GM12873 (cell line): ENCODE measurements around the gene BHLHE40.

ENCODE experiments used
- TF ChIP-seq, protein P1 (sequence below): IDR thresholded peaks from 2 replicates; pipeline ENCODE4 v1.5.1; 2012; ENCODE audit warnings: low read depth, mild to moderate bottlenecking, moderate library complexity, low read length, control low read depth; ENCODE audit not compliant: insufficient read depth; ENCODE audit errors: missing control alignments

The BHLHE40 gene

DNA sequence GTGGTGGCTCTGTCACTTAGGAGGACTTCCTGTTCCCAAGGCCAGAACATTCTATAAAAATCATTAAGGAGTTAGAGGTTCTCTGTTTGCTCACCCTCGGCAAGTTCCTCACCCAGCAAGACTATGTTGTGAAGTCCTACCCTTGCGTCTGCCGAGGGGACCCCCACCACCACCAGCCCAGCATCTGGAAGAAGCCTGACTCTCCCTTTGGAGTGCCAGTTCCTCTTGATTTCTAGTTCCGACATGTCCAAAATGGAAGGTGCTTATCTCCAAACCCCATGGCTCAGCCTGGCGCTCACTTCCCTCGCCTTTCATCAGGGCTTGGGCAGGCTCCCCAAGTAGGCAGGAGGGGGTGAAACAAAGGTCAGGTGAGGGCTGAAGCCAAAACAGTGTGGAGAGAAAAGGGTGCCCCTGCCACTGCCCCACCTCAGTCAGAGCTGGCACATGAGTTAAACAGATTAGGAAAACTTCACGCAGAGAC is 41.0 kb downstream of the BHLHE40 start:
- TF ChIP-seq, protein P1, sequence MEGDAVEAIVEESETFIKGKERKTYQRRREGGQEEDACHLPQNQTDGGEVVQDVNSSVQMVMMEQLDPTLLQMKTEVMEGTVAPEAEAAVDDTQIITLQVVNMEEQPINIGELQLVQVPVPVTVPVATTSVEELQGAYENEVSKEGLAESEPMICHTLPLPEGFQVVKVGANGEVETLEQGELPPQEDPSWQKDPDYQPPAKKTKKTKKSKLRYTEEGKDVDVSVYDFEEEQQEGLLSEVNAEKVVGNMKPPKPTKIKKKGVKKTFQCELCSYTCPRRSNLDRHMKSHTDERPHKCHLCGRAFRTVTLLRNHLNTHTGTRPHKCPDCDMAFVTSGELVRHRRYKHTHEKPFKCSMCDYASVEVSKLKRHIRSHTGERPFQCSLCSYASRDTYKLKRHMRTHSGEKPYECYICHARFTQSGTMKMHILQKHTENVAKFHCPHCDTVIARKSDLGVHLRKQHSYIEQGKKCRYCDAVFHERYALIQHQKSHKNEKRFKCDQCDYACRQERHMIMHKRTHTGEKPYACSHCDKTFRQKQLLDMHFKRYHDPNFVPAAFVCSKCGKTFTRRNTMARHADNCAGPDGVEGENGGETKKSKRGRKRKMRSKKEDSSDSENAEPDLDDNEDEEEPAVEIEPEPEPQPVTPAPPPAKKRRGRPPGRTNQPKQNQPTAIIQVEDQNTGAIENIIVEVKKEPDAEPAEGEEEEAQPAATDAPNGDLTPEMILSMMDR = no peak

- TF ChIP-seq, protein P1 = no peak
Observed at GRCh38 chr3:5021116-5022092, 42.2 kb downstream of the BHLHE40 start.

- TF ChIP-seq, protein P1 = no peak
Observed at GRCh38 chr3:5022187-5022965, 43.1 kb downstream of the BHLHE40 start.

GRCh38 chr3:5022966-5023776 is 43.9 kb downstream of the BHLHE40 start:
- TF ChIP-seq, protein P1 = no peak

- TF ChIP-seq, protein P1 = no peak
Observed at GRCh38 chr3:5023777-5024346, 44.6 kb downstream of the BHLHE40 start.

- TF ChIP-seq, protein P1 = no peak
Observed at GRCh38 chr3:5026046-5026362, 46.8 kb downstream of the BHLHE40 start.
